ENCODE results near the gene ZBTB5. TPM values are rescaled to one million over a fixed set of nuclear protein-coding genes. Genes with fewer than 3 reads are reported as not detected.

Gene ZBTB5
- total RNA-seq, 1 donor from 2014 or later: 9.0 TPM

DNA sequence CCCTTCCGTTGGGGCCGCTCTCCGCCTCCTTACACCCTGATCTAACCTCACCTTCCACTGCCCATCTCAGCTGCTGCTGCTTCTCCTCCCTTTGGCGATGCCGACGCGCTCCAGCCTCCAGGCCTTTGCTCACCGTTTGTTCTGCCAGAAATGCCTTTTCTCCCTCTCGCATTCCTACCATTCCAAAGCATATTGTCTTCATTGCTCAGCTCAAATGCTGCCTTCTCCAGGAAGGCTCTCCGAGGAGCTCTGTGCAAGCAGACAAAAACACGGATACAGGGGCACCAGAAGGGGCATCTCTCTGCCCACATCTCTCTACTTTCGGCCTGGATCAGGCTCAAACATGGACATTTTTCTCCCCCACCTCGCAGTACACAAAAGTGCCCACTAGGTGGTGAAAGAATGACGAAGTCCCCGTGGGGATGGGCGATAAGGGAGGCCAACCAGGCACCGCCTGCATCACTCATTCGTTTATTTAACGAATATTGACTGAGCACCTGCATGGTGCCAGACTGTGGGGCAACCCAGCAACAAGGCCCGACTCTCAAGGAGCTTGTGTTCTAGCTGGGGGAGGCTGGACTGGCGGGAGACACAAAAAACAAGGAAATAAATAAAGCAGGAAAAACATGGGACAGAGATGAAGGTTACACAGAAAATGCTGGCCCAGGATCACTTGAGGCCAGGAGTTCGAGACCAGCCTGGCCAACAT, 50.1 kb downstream of the ZBTB5 start:
- H3K36me3 Mint-ChIP-seq (ENCODE audit: low read depth, unreplicated experiment): no peaks in the 10 kb centered on the region
- H3K4me3 Mint-ChIP-seq (ENCODE audit: unreplicated experiment): no peak overlapping the region
- H3K27ac Mint-ChIP-seq (ENCODE audit: unreplicated experiment): no peak overlapping the region
- peaks cover 4% of the 10 kb centered on the region for H3K4me1 Mint-ChIP-seq (ENCODE audit: unreplicated experiment)
- H3K27me3 Mint-ChIP-seq (ENCODE audit: unreplicated experiment): peaks cover 7% of the 10 kb centered on the region
- no peaks in the 10 kb centered on the region for H3K9me3 Mint-ChIP-seq (ENCODE audit: unreplicated experiment)
- peak; percentile 94 for TF ChIP-seq CTCF (IDR thresholded peaks at IDR 0.05; ENCODE audit: unreplicated experiment)
- DNase-seq (ENCODE audit: low spot score): peak; percentile 84

GRCh38 chr9:37414503-37414943, 50.7 kb downstream of the ZBTB5 start:
- Mint-ChIP-seq H3K27ac (ENCODE audit: unreplicated experiment) (no peak overlapping the region), H3K4me3 (ENCODE audit: unreplicated experiment) (no peak overlapping the region), H3K4me1 (ENCODE audit: unreplicated experiment) (peaks cover 4% of the 10 kb centered on the region), H3K27me3 (ENCODE audit: unreplicated experiment) (peaks cover 7% of the 10 kb centered on the region), H3K36me3 (ENCODE audit: low read depth, unreplicated experiment) (no peaks in the 10 kb centered on the region), H3K9me3 (ENCODE audit: unreplicated experiment) (no peaks in the 10 kb centered on the region)
- no peak for TF ChIP-seq CTCF (IDR thresholded peaks at IDR 0.05; ENCODE audit: unreplicated experiment)
- no peak for DNase-seq (ENCODE audit: low spot score)

DNA sequence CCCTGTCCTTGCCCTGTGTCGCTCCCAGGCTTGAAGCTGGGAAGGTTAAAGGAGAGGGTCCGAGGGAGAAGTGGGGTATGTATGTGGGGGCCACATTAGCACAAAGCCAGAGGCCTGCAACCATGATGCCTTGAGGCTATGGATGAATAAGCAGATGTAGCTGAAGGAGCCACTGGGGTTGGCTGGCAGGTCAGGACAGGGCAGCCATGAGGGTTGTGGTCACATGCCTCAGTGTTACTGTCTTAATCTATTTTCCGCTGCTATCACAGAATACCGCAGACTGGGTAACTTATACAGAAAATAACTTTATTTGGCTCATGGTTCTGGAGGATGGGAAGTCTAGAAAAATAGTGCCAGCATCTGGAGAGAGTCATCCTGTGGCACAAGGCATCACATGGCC, 51.9 kb downstream of the ZBTB5 start:
- DNase-seq (ENCODE audit: low spot score): no peak
- H3K4me1 Mint-ChIP-seq (ENCODE audit: unreplicated experiment): peaks cover 4% of the 10 kb centered on the region
- H3K36me3 Mint-ChIP-seq (ENCODE audit: low read depth, unreplicated experiment): no peaks in the 10 kb centered on the region
- peak overlapping the region; percentile 34 for H3K4me3 Mint-ChIP-seq (ENCODE audit: unreplicated experiment)
- H3K27me3 Mint-ChIP-seq (ENCODE audit: unreplicated experiment): peaks cover 5% of the 10 kb centered on the region
- H3K27ac Mint-ChIP-seq (ENCODE audit: unreplicated experiment): peak overlapping the region; percentile 36
- H3K9me3 Mint-ChIP-seq (ENCODE audit: unreplicated experiment): no peaks in the 10 kb centered on the region
- TF ChIP-seq CTCF (IDR thresholded peaks at IDR 0.05; ENCODE audit: unreplicated experiment): no peak

DNA sequence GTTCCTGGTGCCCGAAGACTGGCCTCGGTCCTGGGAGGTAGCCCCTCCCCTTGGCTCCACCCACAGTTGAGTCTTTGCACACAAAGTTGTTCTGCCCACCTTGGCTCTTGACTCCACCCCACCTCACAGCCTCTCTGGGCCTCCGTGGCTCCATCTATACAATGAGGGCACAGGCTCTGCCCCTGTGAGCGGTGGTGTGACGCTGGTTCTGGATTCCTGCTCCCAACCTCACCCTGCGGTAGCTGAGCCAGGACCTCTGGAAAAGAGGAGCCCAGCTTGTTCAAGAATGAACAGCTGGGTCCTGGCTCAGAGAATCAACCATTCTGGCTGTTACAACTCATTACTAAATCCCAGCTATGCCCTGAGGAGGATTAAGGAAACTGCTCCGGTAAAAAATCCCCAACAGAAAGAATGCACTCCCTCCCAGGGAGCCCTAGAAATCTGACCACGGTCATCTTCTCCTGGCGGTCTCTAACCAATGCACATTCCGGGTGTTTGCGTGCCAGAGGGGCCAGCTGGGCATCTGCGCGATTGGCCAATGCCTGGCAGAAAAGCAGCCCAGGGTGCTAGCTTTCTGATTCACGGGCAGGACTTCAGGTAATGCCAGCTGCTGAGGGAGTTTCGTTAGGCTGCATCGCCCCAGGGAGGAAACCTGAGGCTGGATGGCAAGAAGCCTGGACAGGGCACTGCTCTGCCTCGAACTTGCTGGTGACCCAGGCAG, 52.7 kb downstream of the ZBTB5 start:
- no peak for TF ChIP-seq CTCF (IDR thresholded peaks at IDR 0.05; ENCODE audit: unreplicated experiment)
- H3K9me3 Mint-ChIP-seq (ENCODE audit: unreplicated experiment): no peaks in the 10 kb centered on the region
- no peaks in the 10 kb centered on the region for H3K36me3 Mint-ChIP-seq (ENCODE audit: low read depth, unreplicated experiment)
- H3K27ac Mint-ChIP-seq (ENCODE audit: unreplicated experiment): no peak overlapping the region
- H3K4me1 Mint-ChIP-seq (ENCODE audit: unreplicated experiment): peaks cover 4% of the 10 kb centered on the region
- no peak for DNase-seq (ENCODE audit: low spot score)
- H3K4me3 Mint-ChIP-seq (ENCODE audit: unreplicated experiment): no peak overlapping the region
- H3K27me3 Mint-ChIP-seq (ENCODE audit: unreplicated experiment): peaks cover 4% of the 10 kb centered on the region
